ENCODE data around the gene FGD2.

The FGD2 gene

DNA sequence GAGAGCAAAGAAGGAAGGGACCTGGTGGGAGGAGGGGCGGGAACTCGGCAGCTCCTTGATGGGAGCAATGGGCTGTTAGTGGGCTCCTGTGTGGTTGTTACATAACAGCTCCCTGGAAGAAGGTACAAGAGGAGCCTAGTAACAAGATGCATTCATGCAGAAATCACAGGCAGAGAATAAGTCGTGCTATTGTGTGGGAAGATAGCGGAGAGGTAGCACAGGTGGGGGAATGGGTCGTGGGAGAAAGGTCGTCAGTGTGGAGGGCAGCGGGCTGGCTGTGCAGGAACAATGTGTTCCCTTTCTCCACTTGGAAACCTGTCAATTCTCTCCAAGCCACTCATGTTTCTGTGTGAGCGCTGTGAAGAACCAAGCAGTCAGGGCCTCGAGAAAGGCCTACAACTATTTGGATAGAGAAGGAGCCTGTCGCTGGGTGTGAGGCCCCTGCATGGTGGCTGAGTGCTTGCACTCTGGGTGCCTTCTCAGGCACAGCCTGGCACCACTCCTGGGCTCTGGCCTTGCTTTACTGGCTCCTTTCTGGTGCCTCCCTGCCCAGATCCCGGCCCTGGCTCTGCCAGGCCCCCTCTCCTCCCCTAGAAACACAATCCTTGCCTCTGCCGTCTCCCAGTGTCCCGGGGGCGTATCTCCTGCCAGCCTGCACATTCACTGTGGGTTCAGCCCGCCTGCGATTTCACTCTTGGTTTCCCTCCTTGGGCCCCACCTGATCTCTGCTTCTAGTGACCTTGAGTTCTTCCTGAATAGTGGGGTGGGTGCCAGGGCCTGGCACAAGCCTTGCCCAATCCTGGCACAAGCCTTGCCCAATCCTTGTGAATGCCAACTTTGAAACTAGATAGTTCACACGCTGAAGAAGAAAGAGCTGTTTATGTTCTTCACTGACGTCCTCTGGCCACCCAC, 7.4 kb upstream of the FGD2 start:
- no peak for FAIRE-seq

DNA sequence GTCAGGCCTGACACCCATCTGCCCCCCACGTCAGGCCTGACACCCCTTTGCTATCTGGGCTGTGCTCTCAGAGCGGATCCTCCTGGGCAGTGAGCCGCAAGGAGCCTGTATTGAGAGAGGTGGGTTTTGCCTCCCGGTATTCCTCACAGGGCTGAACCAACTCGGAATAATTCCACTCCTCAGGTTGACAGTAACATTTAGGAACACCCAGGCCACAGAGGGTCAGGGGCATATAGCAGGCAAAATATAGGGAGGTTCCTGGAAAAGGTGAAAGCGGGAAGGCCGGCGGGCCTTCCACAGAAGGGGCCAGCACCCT, 6.8 kb upstream of the FGD2 start:
- FAIRE-seq = no peak

DNA sequence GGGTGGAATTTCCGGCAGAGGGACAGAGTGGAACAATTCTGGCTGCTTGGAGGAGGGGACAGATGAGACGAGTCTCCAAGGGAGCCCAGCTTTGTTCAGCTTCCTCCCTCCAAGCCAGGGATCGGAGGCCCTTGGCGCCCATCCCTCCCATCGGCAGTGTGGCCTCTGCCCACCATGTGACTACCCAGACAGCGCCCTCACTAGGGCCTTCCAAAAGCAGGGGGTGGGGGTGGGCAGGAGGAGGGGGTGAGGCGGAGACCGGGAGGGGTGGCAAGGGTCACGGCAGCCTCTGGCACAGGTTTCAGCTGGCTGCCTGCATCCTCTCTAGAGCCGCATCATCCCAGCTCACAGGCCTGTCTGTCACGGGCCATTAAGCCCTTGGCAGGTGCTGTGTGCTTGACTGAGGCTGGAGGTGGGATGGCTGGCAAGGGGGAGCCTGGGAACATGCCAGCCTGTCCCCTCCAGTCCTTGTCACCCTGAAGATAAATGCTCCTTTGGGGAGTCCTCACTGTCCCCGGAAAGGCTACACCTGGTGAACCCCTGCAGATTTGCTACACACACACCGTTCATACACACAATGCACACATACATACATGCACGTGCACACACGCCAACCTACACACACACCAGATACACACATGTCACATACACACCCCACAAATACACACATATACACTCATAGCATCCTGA, 6.2 kb upstream of the FGD2 start:
- FAIRE-seq = no peak

DNA sequence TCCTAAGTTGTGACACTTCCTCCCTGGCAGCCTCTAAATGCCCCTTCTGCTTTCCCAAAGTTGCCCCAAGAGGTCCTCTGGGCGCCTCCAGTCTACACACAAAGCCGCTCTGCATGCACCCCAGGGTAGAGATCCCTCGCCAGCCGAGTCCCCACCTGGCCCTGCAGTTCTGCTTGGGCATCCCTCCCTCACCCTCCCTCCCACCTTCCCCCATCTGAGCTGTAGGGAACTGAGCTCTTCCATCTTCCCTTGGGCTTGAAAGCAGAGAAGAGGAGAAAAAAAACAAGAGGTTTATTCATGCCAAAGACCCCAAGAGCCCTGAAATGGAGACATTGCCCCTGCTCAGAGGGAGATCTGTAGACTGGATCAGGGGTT, 5.7 kb upstream of the FGD2 start:
- no peak for FAIRE-seq

DNA sequence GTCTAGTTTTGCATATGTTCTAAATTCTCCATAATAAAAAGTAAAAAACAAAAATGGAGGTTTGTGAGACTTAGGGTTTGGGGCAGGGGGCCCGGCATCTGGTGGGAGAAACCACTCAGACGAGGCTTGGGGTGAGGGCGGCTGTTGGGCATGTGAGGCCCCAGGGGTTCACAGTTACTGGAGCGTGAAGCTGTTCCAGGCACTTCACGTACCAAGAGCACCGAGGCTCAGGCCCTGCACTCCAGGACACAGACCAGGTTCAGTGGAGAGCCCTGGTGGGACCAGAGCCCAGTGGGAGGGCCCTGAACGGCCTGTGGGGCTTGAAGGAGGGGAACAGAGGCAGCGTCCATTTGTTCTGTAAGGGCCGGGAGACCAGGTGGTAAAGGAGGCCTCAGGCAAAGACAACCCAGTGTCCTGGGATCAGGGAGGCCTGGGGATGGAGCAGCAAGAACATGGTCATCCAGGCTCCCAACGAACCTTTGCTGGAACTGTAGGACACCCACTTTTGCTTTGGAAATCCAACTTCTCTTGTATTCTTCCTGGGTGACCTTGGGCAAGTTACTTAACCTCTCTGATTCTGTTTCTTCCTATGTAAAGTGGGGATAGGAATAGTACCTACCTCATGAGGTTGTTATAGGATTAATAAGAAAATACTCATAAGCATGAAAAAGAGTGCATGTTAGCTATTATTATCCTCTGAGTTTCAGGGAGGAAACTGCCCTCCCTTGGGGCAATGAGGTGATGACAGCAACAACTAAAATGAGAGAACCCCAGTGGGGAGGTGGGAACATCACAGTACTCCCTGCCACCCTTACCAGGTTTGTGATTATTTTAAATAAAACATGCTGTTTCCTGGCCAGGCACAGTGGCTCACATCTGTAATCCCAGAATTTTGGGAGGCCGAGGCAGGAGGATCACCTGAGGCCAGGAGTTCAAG, 1.1 kb upstream of the FGD2 start:
- FAIRE-seq = no peak

DNA sequence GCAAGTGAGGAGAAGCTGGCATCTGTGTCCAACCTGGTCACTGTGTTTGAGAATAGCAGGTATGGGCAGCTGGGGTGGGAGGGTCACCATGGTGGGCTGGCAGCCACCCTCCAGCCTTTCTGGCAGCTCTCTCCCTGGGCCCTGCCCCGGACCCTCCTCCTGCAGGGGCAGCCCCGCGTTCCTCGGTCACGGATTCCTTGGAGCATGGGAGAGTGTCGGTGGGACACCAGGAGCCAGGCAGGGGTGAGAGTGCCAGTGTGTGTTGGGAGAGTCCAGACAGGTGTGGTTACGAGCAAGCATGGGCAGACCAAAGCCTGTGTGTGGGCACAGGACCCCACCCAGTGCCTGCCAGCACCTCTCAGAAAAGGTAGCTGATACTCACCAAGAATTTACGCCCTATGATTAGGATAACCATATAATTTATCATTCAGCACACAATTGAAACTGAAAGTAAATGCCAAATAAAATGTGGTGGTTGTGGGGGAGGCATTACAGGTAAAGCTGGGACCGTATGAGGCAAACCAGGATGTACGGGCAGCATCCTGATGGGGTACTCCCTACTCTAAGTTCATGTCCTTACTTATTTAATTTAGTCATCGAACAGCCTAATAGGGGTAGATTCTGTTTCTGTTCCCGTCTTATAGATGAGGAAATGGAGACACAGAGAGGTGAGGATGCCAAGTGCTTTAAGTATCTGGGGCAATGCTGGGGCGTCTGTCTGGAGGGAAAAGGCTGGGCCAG, 542 bp downstream of the FGD2 start:
- no peak for FAIRE-seq

DNA sequence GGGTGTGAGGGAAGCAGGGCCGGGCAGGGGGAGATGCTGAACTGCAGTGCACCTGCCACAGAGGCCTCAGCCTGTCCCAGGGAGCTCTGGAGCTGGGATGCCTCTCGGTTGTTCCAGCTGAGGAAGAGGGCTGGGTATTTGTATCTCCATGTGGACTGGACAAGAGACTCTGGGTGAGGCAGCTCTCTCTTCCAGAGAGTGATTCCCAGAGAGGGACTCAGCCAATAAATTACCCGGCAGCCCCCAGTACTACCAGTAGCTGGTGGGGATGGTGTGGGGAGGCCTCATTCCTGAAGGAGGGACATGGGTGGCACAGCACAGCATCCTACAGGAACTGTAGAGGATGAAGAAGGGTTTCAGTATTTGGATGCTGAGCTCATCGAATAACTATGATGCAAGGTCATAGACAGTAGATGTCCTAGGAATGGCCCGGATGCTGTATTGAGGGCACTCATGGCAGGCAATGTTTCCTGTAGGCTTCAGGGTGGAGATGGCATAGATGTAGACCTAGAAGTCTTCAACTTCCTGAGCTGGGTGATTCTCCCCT, 1.4 kb downstream of the FGD2 start:
- no peak for FAIRE-seq

DNA sequence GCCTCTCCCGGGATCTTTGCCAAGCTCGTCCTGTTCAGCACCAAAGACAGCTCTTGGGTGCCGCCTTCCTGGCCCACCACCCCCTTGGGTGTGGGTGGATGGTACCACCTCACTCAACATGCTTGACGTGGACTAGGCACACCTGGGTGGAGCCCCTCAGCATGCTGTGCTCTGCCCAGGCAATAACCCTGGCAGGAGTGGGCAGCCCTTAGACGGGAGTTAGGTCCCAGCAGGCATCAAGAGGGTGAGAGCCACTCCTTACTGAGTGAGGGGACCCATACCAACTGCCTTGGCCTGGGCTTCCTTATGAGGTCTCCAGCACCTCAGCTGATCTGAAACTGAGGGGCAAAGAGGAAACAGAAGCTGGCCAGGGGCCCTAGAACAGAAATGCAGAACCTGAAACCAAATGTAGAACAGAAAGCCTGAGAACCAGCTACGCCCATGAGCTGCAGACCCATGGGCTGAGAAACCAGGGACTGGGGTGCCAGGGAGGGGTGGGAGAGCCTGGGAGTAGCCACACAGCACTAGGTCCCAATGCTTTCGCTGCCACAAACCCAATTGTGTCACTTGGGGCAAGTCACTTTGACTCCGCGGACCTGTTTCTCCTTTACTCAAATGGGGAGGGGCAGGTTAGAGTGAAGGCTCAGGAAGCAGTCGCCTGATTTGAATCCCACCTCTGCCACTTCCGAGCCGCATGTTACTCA, 2.0 kb downstream of the FGD2 start:
- FAIRE-seq = no peak

DNA sequence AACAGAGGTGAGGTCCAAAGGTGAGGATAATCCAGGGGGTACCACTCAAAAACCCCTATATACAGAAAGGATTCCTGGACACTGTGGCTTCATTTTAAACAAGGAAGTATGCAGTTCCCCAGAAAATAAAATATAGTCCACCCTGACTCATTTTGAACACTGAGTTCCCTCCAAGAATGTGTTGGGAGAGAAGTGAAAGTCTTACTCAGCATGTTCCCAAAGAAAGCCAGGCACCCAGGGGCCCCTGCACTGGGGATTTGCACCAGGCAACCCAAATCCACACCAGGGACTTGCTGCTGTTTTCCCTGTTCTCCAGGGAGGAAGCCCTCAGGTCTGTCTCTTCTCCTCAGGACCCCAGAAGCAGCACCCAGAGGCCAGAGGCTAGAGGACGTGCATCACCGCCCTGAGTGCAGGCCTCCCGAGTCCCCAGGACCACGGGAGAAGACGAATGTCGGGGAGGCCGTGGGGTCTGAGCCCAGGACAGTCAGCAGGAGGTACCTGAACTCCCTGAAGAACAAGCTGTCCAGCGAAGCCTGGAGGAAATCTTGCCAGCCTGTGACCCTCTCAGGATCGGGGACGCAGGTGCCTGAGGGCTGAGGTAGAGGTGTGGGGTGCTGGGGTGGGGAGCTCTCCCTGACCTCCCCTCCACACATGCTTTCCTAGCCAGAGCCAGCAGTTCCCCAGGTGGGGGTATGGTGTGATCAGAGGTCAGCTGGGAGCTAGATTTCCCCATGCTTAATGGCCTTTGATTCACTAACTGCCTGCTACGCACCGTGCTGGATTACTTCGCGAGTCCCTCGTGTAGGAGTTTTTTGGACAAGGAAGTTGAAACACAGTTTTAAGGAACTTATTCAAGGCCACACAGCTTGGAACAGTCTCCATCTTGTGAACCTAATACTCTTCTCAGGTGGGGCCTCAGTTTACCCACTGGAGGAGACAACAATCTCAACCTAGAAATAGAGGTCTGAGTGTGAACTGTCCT, 3.3 kb downstream of the FGD2 start:
- FAIRE-seq = no peak

DNA sequence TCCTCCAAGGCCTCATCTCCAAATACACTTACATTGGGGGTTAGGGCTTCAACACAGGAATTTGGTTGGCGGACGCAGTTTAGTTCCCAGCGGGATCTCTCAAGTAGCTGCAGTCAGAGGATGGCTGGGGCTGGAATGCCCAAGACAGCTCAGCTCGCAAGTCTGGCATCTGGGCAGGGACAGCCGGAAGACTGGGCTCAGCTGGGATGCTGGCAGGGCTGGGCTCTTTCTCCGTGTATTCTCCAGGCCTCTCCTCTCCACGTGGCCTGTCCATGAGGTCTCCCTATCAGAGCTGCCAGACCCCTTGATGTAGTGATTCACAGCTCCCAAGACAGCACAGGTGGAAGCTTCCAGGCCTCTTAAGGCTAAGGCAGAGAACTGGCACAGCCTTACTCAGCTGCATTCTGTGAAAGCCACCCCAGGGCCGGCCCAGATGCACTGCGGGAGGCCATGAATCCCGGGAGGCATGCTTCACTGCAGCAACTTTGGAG, 5.0 kb downstream of the FGD2 start:
- no peak for FAIRE-seq

DNA sequence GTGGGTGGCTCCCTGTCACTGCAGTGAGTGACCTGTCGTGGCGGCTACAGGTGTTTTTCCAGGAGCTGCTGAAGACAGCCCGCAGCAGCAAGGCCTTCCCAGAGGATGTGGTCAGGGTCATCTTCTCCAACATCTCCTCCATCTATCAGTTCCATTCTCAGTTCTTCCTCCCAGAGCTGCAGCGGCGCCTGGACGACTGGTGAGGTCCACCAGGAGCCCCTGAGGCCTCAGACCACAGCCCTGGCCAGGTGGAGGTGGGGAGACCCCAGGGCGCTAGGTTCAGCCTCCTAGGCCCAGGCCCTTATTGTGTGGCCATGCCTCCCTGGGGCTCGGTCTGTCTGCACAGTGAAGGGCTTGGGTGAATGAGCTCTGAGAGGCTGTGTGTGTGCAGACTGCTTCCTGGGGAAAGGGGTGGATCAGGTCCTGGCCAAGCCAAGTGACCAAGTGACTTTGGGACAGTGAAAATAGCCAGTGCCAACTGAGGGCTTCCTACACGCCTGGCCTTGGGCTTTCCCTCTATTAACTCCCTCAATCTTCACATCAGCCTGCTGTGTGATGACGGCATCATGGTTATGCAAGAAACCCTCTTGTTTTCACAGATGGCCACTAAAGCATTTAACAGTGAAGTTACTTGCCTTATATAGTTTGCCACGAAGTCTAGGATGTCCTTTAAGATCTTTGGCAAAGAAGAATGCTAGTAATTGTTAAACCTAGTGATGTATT, 6.4 kb downstream of the FGD2 start:
- no peak for FAIRE-seq

DNA sequence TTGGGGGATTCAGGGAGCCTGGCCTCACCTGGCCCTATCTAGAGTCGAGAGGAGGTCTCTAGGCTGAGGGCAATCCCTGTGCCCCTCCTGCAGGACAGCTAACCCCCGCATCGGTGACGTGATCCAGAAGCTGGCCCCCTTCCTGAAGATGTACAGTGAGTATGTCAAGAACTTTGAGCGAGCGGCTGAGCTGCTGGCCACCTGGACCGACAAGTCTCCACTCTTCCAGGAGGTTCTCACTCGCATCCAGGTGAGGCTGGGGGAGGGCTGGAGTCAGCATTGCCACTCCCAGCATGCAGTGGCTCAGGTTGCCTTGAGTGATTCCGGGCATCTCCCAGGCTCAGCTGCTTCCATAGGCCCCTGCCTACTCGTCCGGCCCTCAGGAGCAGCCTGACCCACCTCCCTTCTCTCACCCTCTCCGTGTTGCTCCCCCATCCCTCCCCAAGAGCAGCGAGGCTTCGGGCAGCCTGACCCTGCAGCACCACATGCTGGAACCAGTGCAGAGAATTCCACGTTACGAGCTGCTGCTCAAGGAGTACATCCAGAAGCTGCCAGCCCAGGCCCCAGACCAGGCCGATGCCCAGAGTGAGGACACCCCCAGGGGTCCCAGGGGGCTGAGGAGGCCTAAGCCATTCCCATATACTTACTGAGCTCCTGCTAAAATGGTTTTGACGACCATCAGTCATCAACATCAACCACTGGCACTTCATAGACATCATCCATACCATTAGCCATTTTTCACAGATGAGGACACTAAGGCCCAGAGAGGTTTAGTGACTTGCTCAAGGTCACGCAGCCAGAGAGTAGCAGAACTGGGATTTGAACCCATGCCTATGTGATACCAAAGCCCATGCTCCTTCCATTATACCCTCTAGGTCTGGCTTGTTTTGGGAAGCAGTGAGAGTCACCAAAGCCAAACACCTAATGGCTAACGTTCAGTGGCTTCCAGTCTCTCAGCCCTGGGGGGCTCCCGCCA, 8.3 kb downstream of the FGD2 start:
- FAIRE-seq = no peak

DNA sequence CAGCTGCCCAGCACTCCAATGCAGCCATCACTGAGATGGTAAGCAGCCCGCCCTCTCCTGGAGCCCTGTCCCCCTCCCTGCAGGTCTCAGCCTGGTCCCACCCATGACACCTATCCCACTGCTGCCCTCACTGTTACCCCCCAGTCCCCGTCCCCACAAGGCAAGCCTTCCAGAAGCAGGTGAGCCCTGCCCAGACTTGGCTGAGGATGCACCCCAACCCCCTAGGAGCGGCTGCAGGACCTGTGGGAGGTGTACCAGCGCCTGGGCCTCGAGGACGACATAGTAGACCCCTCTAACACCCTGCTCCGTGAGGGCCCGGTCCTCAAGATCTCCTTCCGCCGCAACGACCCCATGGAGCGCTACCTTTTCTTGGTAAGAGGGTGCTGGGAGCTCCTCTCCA, 9.2 kb downstream of the FGD2 start:
- FAIRE-seq = no peak

DNA sequence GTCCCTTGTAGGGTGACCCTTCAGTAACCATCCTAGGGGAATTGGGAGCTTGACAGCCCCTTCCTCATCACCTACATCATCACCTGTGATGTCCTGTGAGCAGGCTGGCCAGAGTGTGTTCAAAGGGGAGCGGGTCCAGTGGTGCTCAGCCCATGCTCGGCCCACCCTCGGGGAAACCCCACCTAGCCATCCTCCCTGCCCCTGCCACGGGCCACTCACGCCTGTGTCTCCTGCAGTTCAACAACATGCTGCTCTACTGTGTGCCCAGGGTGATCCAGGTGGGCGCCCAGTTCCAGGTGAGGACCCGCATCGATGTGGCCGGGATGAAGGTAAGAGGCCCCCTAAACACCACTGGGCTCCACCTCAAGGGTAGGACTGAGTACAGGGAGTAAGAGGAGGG, 10.1 kb downstream of the FGD2 start:
- FAIRE-seq = no peak

DNA sequence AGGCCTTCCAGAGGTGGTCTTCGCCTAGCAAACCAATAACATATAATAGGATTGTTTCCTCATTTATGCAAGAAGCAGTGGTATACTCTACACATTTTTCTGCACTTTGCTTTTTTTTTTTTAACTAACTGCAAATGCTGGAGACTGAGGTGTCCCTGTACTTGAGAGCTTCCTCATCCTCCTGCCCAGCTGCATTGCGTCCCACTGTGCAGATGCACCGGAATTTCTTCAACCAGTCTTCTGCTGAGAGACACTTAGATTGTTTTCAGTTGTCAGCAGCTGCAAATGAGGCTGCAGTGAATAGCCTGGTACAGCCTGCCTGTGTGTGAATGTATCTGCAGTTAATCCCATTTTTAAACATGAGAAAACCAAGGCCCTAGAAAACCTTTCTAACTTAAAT, 11.5 kb downstream of the FGD2 start:
- FAIRE-seq = no peak

DNA sequence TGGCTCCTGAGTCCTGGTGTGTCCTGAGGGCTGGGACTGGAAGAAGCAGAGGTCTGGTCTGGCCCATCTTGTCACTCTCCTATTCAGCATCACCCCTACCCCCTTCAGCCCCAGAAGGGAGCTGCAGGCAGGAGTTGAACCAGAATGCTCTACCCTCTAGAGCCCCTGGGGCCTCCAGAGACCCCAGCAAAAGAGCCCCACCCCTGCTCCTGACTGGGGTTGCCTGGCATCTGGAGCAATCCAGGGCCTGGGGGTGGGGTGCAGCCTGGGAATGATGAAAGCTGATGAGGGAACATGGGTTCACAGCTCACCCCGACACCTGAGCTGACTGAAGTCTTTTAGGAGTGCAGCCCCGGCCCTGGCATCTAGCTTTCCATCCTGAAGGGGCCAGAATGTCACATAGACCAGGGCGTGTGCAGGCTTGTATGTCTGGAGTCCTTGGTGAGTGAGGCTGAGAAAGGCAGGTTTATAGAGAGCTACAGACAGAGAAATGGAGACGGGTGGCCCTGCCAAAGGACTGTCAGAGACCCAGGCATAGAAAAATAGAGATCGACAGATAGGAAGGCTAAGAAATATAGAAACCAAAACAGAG, 12.2 kb downstream of the FGD2 start:
- FAIRE-seq = no peak

DNA sequence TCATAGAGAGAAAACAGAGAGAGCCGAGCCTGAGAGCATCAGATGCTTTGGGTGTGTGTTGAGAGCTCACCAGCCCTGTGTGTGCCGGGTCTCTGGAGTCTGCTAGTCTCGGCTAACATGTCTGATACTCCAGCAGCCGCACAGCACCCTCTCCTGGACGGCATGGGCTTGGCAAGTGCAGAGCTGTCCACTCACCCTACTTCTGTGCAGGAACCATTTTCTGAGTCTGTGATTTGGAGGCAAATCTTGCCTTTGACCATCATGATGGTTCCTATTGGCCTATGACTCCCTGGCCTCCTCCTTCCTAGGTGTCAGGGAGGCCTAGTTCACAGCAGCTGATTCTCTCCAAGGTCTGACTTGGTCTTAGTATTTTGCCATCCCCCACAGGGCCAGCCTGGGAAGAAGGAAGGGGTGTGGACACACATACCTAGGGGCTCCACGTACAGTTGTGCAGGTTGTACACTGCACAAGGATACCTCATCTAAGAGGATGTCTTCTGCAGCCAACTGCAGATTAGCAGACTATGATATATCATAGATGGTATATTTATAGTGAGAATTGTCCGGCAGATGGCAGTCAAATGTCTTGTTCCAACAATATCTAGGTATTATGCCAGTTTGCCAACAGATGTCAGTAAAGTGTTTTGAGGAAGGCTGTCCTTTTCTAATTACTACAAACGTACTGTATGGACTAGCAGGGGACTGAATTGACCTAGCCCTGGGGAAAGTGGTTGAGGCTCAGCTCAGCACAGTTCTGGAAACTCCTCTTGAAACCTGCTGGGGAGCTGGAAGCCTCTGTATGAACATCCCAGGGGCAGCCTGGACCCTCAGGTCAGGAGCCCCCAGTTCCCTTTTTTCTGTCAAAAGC, 13.0 kb downstream of the FGD2 start:
- peak; percentile 37 for FAIRE-seq
